ENCODE data around the gene CRIP3.

DNA sequence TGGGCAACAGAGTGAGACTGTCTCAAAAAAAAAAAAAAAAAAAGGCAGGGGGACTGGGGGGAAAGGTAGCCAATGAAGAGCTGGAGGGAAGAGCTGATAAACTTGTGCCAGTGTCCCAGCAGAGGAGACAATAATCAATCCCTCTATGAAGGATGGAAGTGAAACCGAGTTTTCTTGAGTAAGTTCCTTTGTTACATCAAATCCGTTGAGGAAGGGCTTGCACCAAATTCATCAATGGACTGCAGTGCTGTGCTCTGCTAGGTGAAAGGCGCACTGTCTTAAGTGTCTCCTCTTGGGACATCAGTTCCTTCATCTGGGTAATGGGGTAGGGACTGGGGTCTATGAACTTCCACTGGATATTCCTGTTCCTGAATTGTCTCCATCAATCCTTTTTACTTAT is 3.0 kb upstream of the CRIP3 start:
- TF ChIP-seq, protein P1, sequence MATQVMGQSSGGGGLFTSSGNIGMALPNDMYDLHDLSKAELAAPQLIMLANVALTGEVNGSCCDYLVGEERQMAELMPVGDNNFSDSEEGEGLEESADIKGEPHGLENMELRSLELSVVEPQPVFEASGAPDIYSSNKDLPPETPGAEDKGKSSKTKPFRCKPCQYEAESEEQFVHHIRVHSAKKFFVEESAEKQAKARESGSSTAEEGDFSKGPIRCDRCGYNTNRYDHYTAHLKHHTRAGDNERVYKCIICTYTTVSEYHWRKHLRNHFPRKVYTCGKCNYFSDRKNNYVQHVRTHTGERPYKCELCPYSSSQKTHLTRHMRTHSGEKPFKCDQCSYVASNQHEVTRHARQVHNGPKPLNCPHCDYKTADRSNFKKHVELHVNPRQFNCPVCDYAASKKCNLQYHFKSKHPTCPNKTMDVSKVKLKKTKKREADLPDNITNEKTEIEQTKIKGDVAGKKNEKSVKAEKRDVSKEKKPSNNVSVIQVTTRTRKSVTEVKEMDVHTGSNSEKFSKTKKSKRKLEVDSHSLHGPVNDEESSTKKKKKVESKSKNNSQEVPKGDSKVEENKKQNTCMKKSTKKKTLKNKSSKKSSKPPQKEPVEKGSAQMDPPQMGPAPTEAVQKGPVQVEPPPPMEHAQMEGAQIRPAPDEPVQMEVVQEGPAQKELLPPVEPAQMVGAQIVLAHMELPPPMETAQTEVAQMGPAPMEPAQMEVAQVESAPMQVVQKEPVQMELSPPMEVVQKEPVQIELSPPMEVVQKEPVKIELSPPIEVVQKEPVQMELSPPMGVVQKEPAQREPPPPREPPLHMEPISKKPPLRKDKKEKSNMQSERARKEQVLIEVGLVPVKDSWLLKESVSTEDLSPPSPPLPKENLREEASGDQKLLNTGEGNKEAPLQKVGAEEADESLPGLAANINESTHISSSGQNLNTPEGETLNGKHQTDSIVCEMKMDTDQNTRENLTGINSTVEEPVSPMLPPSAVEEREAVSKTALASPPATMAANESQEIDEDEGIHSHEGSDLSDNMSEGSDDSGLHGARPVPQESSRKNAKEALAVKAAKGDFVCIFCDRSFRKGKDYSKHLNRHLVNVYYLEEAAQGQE (IDR thresholded peaks at IDR 0.05; ENCODE audit: insufficient read depth in 1 of 2, low read depth in 2 of 2, low read length in 2 of 2): no peak
- TF ChIP-seq POLR2AphosphoS5 (IDR thresholded peaks at IDR 0.05; ENCODE audit: low read depth, low read length): no peak
- no peak for TF ChIP-seq TAF1 (IDR thresholded peaks at IDR 0.05; ENCODE audit: borderline replicate concordance, insufficient read depth, low read length)
